ENCODE results near the gene CREB3L1. TPM values are rescaled to one million over a fixed set of nuclear protein-coding genes. Genes with fewer than 3 reads are reported as not detected.

CREB3L1 gene
- total and polyA plus RNA-seq, 4 experiments from 2014 or later = not detected

- no peak overlapping the region for H3K27ac ChIP-seq (ENCODE audit: low read depth, low read length)
- Mint-ChIP-seq H3K27me3 (peaks cover 4 to 5% of the 10 kb centered on the region in 2 donors), H3K4me3 (peak overlapping the region; percentile 81 to 87 (median 84)), H3K27ac (peak overlapping the region in 2 of 7 donors; percentile 22 to 55), H3K4me1 (peaks cover 10 to 33% (median 12%) of the 10 kb centered on the region in 4 donors), H3K36me3 (no peaks in the 10 kb centered on the region), H3K9me3 (no peaks in the 10 kb centered on the region)
- ChIA-PET CTCF (ENCODE audit: partially characterized antibody) (interaction anchor here (0.9 to 10.1 kb wide), 9 partner anchors 18 to 375 kb away, joined by 3 to 279 read pairs (median 3); no protein-coding TSS in a partner anchor), POLR2A (ENCODE audit: partially characterized antibody) (interaction anchor here (0.6 to 1.8 kb wide), 9 partner anchors 9 to 396 kb away, joined by 3 to 8 read pairs (median 3); partner anchors contain the start of genes AMBRA1, ATG13, CRY2 and HARBI1)
- peak overlapping the region; percentile 68 to 74 for H3K4me3 ChIP-seq (ENCODE audit: low read length in 2 of 2)
- peak; percentile 80 to 83 (median 83) for DNase-seq
- H3K9me3 ChIP-seq (ENCODE audit: control insufficient read depth in 1 of 2, low read length in 2 of 2) = no peaks in the 10 kb centered on the region
- intact Hi-C loops (cut with micrococcal nuclease) = no loop called here
- H3K36me3 ChIP-seq (ENCODE audit: insufficient read depth, low read length) = no peaks in the 10 kb centered on the region
- peaks cover 19% of the 10 kb centered on the region for H3K4me1 ChIP-seq (ENCODE audit: insufficient read depth, low read length)
- peaks cover 6% of the 10 kb centered on the region for H3K27me3 ChIP-seq (ENCODE audit: insufficient read depth, low read length)
Observed at GRCh38 chr11:46242952-46243795, 34.3 kb upstream of the CREB3L1 start.

DNA sequence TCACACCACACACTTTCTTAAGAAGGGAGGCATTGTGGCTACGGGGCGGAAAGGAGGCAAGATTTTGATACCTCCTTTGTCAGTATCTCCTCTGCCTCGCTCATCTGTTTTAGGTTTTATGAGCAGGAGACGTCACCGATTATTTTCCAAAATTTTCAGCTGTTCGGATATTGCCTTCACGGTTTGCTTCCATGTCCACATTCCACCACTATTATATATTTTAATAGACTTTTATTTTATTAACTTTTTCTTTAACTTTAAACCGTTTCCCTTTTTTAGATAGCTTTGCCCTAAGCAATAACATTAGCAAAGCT lies 33.7 kb upstream of the CREB3L1 start:
- no peak for DNase-seq
- no peaks in the 10 kb centered on the region for H3K36me3 Mint-ChIP-seq
- H3K27me3 Mint-ChIP-seq = peaks cover 0 to 1% of the 10 kb centered on the region in 2 donors
- H3K4me1 Mint-ChIP-seq = peaks cover 6 to 28% (median 8%) of the 10 kb centered on the region in 4 donors
- Histone ChIP-seq H3K4me1 (ENCODE audit: insufficient read depth, low read length) (peaks cover 13% of the 10 kb centered on the region), H3K27me3 (ENCODE audit: insufficient read depth, low read length) (peaks cover 2% of the 10 kb centered on the region), H3K9me3 (ENCODE audit: control insufficient read depth in 1 of 2, low read length in 2 of 2) (no peaks in the 10 kb centered on the region), H3K27ac (ENCODE audit: low read depth, low read length) (no peak overlapping the region), H3K36me3 (ENCODE audit: insufficient read depth, low read length) (no peaks in the 10 kb centered on the region), H3K4me3 (ENCODE audit: low read length in 2 of 2) (peak overlapping the region; percentile 68 to 74)
- POLR2A ChIA-PET (ENCODE audit: partially characterized antibody) = interaction anchor here (0.6 to 1.8 kb wide), 7 partner anchors 10 to 397 kb away, joined by 3 to 8 read pairs (median 3); partner anchors contain the start of genes AMBRA1, ATG13, CRY2 and HARBI1
- H3K4me3 Mint-ChIP-seq = peak overlapping the region; percentile 81 to 87 (median 84)
- intact Hi-C loops (cut with micrococcal nuclease) = no loop called here
- H3K27ac Mint-ChIP-seq = no peak overlapping the region
- no peaks in the 10 kb centered on the region for H3K9me3 Mint-ChIP-seq
- CTCF ChIA-PET (ENCODE audit: partially characterized antibody) = interaction anchor here (0.9 to 10.1 kb wide), 9 partner anchors 19 to 374 kb away, joined by 3 to 279 read pairs (median 3); no protein-coding TSS in a partner anchor

GRCh38 chr11:46246521-46246920 lies 30.9 kb upstream of the CREB3L1 start:
- Histone ChIP-seq H3K27ac (ENCODE audit: low read depth, low read length) (no peak overlapping the region), H3K4me1 (ENCODE audit: insufficient read depth, low read length) (peaks cover 5% of the 10 kb centered on the region), H3K36me3 (ENCODE audit: insufficient read depth, low read length) (no peaks in the 10 kb centered on the region), H3K4me3 (ENCODE audit: low read length in 2 of 2) (no peak overlapping the region), H3K9me3 (ENCODE audit: control insufficient read depth in 1 of 2, low read length in 2 of 2) (no peaks in the 10 kb centered on the region), H3K27me3 (ENCODE audit: insufficient read depth, low read length) (no peaks in the 10 kb centered on the region)
- DNase-seq = no peak
- no peaks in the 10 kb centered on the region for H3K36me3 Mint-ChIP-seq
- H3K4me1 Mint-ChIP-seq = peaks cover 3 to 15% (median 5%) of the 10 kb centered on the region in 4 donors
- ChIA-PET POLR2A (ENCODE audit: partially characterized antibody) (no interaction called here), CTCF (ENCODE audit: partially characterized antibody) (no interaction called here)
- H3K27ac Mint-ChIP-seq = no peak overlapping the region
- intact Hi-C loops (cut with micrococcal nuclease) = no loop called here
- no peaks in the 10 kb centered on the region for H3K27me3 Mint-ChIP-seq
- no peak overlapping the region for H3K4me3 Mint-ChIP-seq
- no peaks in the 10 kb centered on the region for H3K9me3 Mint-ChIP-seq

- intact Hi-C loops (cut with micrococcal nuclease) = no loop called here
- no peak overlapping the region for H3K27ac ChIP-seq (ENCODE audit: low read depth, low read length)
- peaks cover 3 to 14% (median 5%) of the 10 kb centered on the region in 4 donors for H3K4me1 Mint-ChIP-seq
- POLR2A ChIA-PET (ENCODE audit: partially characterized antibody) = no interaction called here
- no peaks in the 10 kb centered on the region for H3K36me3 ChIP-seq (ENCODE audit: insufficient read depth, low read length)
- no peaks in the 10 kb centered on the region for H3K27me3 Mint-ChIP-seq
- no peak for DNase-seq
- no peaks in the 10 kb centered on the region for H3K27me3 ChIP-seq (ENCODE audit: insufficient read depth, low read length)
- H3K36me3 Mint-ChIP-seq = no peaks in the 10 kb centered on the region
- CTCF ChIA-PET (ENCODE audit: partially characterized antibody) = interaction anchor here (1.0 to 2.5 kb wide), 3 partner anchors 9 to 64 kb away, joined by 3 to 9 read pairs (median 4); no protein-coding TSS in a partner anchor
- H3K4me1 ChIP-seq (ENCODE audit: insufficient read depth, low read length) = peaks cover 5% of the 10 kb centered on the region
- H3K27ac Mint-ChIP-seq = no peak overlapping the region
- no peaks in the 10 kb centered on the region for H3K9me3 ChIP-seq (ENCODE audit: control insufficient read depth in 1 of 2, low read length in 2 of 2)
- H3K4me3 ChIP-seq (ENCODE audit: low read length in 2 of 2) = no peak overlapping the region
- H3K4me3 Mint-ChIP-seq = no peak overlapping the region
- H3K9me3 Mint-ChIP-seq = no peaks in the 10 kb centered on the region
Observed at GRCh38 chr11:46247090-46247489, 30.4 kb upstream of the CREB3L1 start.

DNA sequence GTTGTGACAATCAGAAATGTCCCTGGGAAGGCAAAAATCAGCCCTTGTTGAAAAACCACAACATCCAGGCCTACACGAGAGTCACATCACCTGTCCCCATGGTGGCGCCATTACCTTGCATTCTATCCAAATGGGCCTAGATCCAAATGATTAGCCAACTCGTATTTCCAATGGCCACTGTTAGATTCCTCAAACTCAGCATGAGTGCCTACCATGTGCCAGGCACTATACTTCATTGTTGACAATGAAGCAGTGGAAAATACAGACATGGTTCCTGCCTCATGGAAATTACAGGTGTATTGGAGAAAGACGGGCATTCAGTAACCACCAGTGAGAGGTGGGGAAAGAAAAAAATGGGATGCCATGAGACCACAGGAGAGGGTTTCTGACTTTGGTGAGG lies 29.8 kb upstream of the CREB3L1 start:
- ChIA-PET CTCF (ENCODE audit: partially characterized antibody) (interaction anchor here (1.0 to 2.5 kb wide), 3 partner anchors 10 to 63 kb away, joined by 3 to 9 read pairs (median 4); no protein-coding TSS in a partner anchor), POLR2A (ENCODE audit: partially characterized antibody) (no interaction called here)
- no peaks in the 10 kb centered on the region for H3K27me3 ChIP-seq (ENCODE audit: insufficient read depth, low read length)
- H3K4me1 Mint-ChIP-seq = peaks cover 3 to 8% (median 4%) of the 10 kb centered on the region in 4 donors
- H3K9me3 ChIP-seq (ENCODE audit: control insufficient read depth in 1 of 2, low read length in 2 of 2) = no peaks in the 10 kb centered on the region
- H3K36me3 ChIP-seq (ENCODE audit: insufficient read depth, low read length) = no peaks in the 10 kb centered on the region
- peak; percentile 29 to 45 (median 34) for DNase-seq
- H3K9me3 Mint-ChIP-seq = no peaks in the 10 kb centered on the region
- no peak overlapping the region for H3K4me3 ChIP-seq (ENCODE audit: low read length in 2 of 2)
- intact Hi-C loops (cut with micrococcal nuclease) = no loop called here
- no peaks in the 10 kb centered on the region for H3K36me3 Mint-ChIP-seq
- H3K27me3 Mint-ChIP-seq = no peaks in the 10 kb centered on the region
- no peak overlapping the region for H3K27ac ChIP-seq (ENCODE audit: low read depth, low read length)
- H3K4me1 ChIP-seq (ENCODE audit: insufficient read depth, low read length) = peaks cover 5% of the 10 kb centered on the region
- H3K27ac Mint-ChIP-seq = no peak overlapping the region
- no peak overlapping the region for H3K4me3 Mint-ChIP-seq

- Histone ChIP-seq H3K27ac (ENCODE audit: low read depth, low read length) (no peak overlapping the region), H3K4me1 (ENCODE audit: insufficient read depth, low read length) (no peaks in the 10 kb centered on the region), H3K4me3 (ENCODE audit: low read length in 2 of 2) (no peak overlapping the region), H3K9me3 (ENCODE audit: control insufficient read depth in 1 of 2, low read length in 2 of 2) (no peaks in the 10 kb centered on the region), H3K36me3 (ENCODE audit: insufficient read depth, low read length) (no peaks in the 10 kb centered on the region), H3K27me3 (ENCODE audit: insufficient read depth, low read length) (no peaks in the 10 kb centered on the region)
- POLR2A ChIA-PET (ENCODE audit: partially characterized antibody) = no interaction called here
- Mint-ChIP-seq H3K27me3 (no peaks in the 10 kb centered on the region), H3K36me3 (no peaks in the 10 kb centered on the region), H3K4me1 (peaks cover 0 to 3% (median 2%) of the 10 kb centered on the region in 4 donors), H3K4me3 (no peak overlapping the region), H3K27ac (peak overlapping the region in 2 of 7 donors; percentile 37 to 48), H3K9me3 (no peaks in the 10 kb centered on the region)
- intact Hi-C loops (cut with micrococcal nuclease) = no loop called here
- CTCF ChIA-PET (ENCODE audit: partially characterized antibody) = interaction anchor here (1.1 to 2.5 kb wide), 2 partner anchors 10 to 281 kb away, joined by 3 to 9 read pairs; no protein-coding TSS in a partner anchor
- DNase-seq = no peak
Observed at GRCh38 chr11:46248289-46249102, 29.0 kb upstream of the CREB3L1 start.

Measured in CD4-positive, alpha-beta memory T cell (primary cell).